H1 (cell line): ENCODE data around the gene GALNT17. TPM values are rescaled to one million over a fixed set of nuclear protein-coding genes. Genes with fewer than 3 reads are reported as not detected.

Source experiments
- BCL11A ChIP-seq, 2 experiments: IDR thresholded peaks; one replicate each; pipeline ENCODE4 v1.6.1; 2011; ENCODE audit warnings: low read depth in 2 of 2, low read length in 2 of 2, mild to moderate bottlenecking in 2 of 2
- NANOG ChIP-seq: IDR thresholded peaks from 2 replicates; pipeline ENCODE4 v1.6.1; 2011; ENCODE audit warnings: low read length, low read depth, mild to moderate bottlenecking, inconsistent platforms; ENCODE audit not compliant: insufficient read depth, poor library complexity, severe bottlenecking
- RNF2 ChIP-seq: fragments of 200-900, 300-1000 bp; sonication (generic); IDR thresholded peaks from 2 replicates; pipeline ENCODE4 v1.7.1; 2016; ENCODE audit warnings: borderline replicate concordance, low read depth, mild to moderate bottlenecking, antibody characterized with exemption, low read length; ENCODE audit not compliant: poor library complexity, severe bottlenecking; ENCODE audit errors: missing control alignments
- SAP30 ChIP-seq: fragments of 300-600 bp; sonication (generic); IDR thresholded peaks from 2 replicates; pipeline ENCODE4 v1.7.1; 2012; ENCODE audit warnings: low read length, moderate library complexity, mild to moderate bottlenecking, inconsistent platforms; ENCODE audit not compliant: insufficient read depth, insufficient replicate concordance
- TAF1 ChIP-seq: IDR thresholded peaks from 2 replicates; pipeline ENCODE4 v1.6.1; 2011; ENCODE audit warnings: mild to moderate bottlenecking, low read depth, low read length
- ZNF274 ChIP-seq: IDR thresholded peaks from 2 replicates; pipeline ENCODE4 v1.7.0; 2012; ENCODE audit warnings: low read length, borderline replicate concordance; ENCODE audit errors: extremely low read depth
- polyA plus RNA-seq, 7 experiments: library from polyadenylated mRNA; depleted of rRNA in 3 of 7; stranded (reverse) in 5 of 7; unstranded in 2 of 7; fragments of >200 nt in 5 of 7; fragments of 200-250 nt in 2 of 7; gene quantifications; 1 replicate in 5 of 7; 2 replicates in 1 of 7; 4 replicates in 1 of 7; pipeline versions ENCODE4 v1.2.1 to v1.2.3, GENCODE V29; 2011 to 2013; ENCODE audit warnings: missing spikeins in 2 of 7, mixed read lengths in 2 of 7
- total RNA-seq: library from RNA; stranded (reverse); fragmentation: NEBNext Ultra II Directional; extraction: Animal tissue kit (Norgen Biotek cat#: 25700); gene quantifications from 2 replicates; pipeline ENCODE4 v1.2.1, GENCODE V29; 2021
- TF ChIP-seq, protein P1 (sequence below): fragments of 300-600 bp; sonication (generic); IDR thresholded peaks from 2 replicates; pipeline ENCODE4 v1.7.1; 2012; ENCODE audit warnings: low read length, moderate library complexity, mild to moderate bottlenecking, inconsistent platforms; ENCODE audit not compliant: insufficient replicate concordance

The GALNT17 gene
- total and polyA plus RNA-seq, 2 of the 8 experiments (the other 6 are each of a cell fraction or from before 2014, with no cell fraction given), result 37.7 to 47.0 TPM

DNA sequence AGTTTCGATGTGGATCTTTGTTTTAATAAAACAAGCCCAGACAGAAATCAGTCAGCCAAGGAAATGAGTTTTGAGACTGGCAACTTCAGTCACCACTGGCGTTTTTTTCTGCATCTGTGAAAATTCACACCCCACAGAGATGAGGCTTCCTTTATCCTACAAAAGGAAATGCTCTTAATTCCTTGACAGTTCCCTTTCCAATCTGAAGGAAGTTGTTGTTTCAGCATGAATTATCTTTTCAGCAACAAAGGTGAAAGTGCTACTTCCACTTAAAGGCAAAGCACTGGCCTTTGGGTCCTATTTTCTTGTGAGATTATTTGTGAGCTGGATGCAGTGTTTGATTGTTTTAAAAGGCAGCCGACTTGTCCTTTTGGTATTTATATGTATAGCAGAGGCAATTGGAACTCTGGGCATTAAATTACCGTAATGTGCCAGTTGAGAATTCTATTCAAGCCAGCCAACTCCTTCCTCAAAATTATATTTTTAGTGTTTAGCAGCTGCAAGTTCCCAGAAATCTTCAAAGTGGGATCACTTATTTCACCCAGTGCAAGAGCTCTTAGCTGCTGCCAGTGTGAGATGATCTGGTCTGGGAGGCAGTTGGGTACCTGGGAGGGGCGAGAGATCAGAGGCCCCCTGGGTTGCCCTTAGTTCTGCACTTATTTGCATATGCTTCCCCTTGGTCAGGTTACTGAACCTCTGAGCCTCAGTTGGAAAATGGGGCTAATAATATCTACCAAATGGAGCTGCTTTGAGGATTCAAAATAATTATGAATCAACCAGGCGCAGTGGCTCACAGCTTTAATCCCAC is 427.1 kb downstream of the GALNT17 start (continued):
- TF ChIP-seq, protein P1, sequence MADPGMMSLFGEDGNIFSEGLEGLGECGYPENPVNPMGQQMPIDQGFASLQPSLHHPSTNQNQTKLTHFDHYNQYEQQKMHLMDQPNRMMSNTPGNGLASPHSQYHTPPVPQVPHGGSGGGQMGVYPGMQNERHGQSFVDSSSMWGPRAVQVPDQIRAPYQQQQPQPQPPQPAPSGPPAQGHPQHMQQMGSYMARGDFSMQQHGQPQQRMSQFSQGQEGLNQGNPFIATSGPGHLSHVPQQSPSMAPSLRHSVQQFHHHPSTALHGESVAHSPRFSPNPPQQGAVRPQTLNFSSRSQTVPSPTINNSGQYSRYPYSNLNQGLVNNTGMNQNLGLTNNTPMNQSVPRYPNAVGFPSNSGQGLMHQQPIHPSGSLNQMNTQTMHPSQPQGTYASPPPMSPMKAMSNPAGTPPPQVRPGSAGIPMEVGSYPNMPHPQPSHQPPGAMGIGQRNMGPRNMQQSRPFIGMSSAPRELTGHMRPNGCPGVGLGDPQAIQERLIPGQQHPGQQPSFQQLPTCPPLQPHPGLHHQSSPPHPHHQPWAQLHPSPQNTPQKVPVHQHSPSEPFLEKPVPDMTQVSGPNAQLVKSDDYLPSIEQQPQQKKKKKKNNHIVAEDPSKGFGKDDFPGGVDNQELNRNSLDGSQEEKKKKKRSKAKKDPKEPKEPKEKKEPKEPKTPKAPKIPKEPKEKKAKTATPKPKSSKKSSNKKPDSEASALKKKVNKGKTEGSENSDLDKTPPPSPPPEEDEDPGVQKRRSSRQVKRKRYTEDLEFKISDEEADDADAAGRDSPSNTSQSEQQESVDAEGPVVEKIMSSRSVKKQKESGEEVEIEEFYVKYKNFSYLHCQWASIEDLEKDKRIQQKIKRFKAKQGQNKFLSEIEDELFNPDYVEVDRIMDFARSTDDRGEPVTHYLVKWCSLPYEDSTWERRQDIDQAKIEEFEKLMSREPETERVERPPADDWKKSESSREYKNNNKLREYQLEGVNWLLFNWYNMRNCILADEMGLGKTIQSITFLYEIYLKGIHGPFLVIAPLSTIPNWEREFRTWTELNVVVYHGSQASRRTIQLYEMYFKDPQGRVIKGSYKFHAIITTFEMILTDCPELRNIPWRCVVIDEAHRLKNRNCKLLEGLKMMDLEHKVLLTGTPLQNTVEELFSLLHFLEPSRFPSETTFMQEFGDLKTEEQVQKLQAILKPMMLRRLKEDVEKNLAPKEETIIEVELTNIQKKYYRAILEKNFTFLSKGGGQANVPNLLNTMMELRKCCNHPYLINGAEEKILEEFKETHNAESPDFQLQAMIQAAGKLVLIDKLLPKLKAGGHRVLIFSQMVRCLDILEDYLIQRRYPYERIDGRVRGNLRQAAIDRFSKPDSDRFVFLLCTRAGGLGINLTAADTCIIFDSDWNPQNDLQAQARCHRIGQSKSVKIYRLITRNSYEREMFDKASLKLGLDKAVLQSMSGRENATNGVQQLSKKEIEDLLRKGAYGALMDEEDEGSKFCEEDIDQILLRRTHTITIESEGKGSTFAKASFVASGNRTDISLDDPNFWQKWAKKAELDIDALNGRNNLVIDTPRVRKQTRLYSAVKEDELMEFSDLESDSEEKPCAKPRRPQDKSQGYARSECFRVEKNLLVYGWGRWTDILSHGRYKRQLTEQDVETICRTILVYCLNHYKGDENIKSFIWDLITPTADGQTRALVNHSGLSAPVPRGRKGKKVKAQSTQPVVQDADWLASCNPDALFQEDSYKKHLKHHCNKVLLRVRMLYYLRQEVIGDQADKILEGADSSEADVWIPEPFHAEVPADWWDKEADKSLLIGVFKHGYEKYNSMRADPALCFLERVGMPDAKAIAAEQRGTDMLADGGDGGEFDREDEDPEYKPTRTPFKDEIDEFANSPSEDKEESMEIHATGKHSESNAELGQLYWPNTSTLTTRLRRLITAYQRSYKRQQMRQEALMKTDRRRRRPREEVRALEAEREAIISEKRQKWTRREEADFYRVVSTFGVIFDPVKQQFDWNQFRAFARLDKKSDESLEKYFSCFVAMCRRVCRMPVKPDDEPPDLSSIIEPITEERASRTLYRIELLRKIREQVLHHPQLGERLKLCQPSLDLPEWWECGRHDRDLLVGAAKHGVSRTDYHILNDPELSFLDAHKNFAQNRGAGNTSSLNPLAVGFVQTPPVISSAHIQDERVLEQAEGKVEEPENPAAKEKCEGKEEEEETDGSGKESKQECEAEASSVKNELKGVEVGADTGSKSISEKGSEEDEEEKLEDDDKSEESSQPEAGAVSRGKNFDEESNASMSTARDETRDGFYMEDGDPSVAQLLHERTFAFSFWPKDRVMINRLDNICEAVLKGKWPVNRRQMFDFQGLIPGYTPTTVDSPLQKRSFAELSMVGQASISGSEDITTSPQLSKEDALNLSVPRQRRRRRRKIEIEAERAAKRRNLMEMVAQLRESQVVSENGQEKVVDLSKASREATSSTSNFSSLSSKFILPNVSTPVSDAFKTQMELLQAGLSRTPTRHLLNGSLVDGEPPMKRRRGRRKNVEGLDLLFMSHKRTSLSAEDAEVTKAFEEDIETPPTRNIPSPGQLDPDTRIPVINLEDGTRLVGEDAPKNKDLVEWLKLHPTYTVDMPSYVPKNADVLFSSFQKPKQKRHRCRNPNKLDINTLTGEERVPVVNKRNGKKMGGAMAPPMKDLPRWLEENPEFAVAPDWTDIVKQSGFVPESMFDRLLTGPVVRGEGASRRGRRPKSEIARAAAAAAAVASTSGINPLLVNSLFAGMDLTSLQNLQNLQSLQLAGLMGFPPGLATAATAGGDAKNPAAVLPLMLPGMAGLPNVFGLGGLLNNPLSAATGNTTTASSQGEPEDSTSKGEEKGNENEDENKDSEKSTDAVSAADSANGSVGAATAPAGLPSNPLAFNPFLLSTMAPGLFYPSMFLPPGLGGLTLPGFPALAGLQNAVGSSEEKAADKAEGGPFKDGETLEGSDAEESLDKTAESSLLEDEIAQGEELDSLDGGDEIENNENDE, result no peak
- TF ChIP-seq TAF1, result no peak
- TF ChIP-seq SAP30, result no peak
- no peak for TF ChIP-seq ZNF274
- no peak for TF ChIP-seq RNF2
- TF ChIP-seq BCL11A (IDR thresholded peaks at IDR 0.05; ENCODE audit: low read depth in 2 of 2, low read length in 2 of 2), result no peak
- no peak for TF ChIP-seq NANOG
